Measurements from ENCODE around the gene CDC27. TPM values are rescaled to one million over a fixed set of nuclear protein-coding genes. Genes with fewer than 3 reads are reported as not detected.

Gene CDC27
- total and polyA plus RNA-seq, 2 donors (not counting 1 experiment from before 2014, with no cell fraction given), result 20.5 to 90.7 TPM

GRCh38 chr17:47203984-47204721 lies 15.1 kb upstream of the CDC27 start:
- WGBS (ENCODE audit: insufficient coverage), result 100% methylated on average over 1 of the region's 6 CpGs
- peak overlapping the region; percentile 96 to 97 for H3K27ac ChIP-seq (ENCODE audit: low read length in 2 of 2)
- CTCF ChIA-PET, result interaction anchor here (1.3 to 6.3 kb wide), 5 partner anchors 13 to 110 kb away, joined by 3 to 37 read pairs (median 5); partner anchors contain the start of gene CDC27
- peaks cover 79 to 84% of the 10 kb centered on the region in 2 donors for H3K4me1 ChIP-seq (ENCODE audit: control insufficient read depth in 2 of 2, insufficient read depth in 2 of 2, low read length in 2 of 2)
- TF ChIP-seq EZH2 (IDR thresholded peaks at IDR 0.05; ENCODE audit: borderline replicate concordance, insufficient read depth, low read depth, low read length, poor library complexity, severe bottlenecking), result no peak
- no peak for TF ChIP-seq CTCF (IDR thresholded peaks at IDR 0.05)
- peak overlapping the region; percentile 74 for H3K4me2 ChIP-seq (replicated peaks; ENCODE audit: low read depth, low read length, poor library complexity, severe bottlenecking)
- peak overlapping the region; percentile 73 for H2AFZ ChIP-seq (ENCODE audit: insufficient read depth, low read depth, low read length, poor library complexity, severe bottlenecking)
- no peak for ATAC-seq (ENCODE audit: low read depth)
- no peaks in the 10 kb centered on the region for H4K20me1 ChIP-seq (ENCODE audit: control insufficient read depth, insufficient read depth, low read length, poor library complexity, severe bottlenecking)
- no peaks in the 10 kb centered on the region for H3K27me3 ChIP-seq (replicated peaks in 1 of 4; ENCODE audit: control extremely low read depth in 1 of 4, control insufficient read depth in 3 of 4, insufficient read depth in 4 of 4, low read length in 3 of 4)
- no peaks in the 10 kb centered on the region for H3K79me2 ChIP-seq (ENCODE audit: control insufficient read depth, insufficient read depth, low read length)
- Mint-ChIP-seq H3K4me3 (peak overlapping the region; percentile 87), H3K4me1 (peaks cover 77% of the 10 kb centered on the region), H3K27me3 (no peaks in the 10 kb centered on the region), H3K9me3 (ENCODE audit: insufficient read depth) (no peaks in the 10 kb centered on the region), H3K27ac (peak overlapping the region; percentile 99)
- intact Hi-C loops (cut with micrococcal nuclease), result no loop called here
- no peak for DNase-seq
- POLR2A ChIA-PET, result interaction anchor here (1.1 to 1.6 kb wide), 2 partner anchors 11 to 15 kb away, joined by 3 to 6 read pairs; partner anchors contain the start of gene CDC27
- H3K36me3 ChIP-seq (replicated peaks in 1 of 2; ENCODE audit: control extremely low read depth in 1 of 2, control insufficient read depth in 1 of 2, extremely low read depth in 1 of 2, insufficient read depth in 2 of 2, low read length in 1 of 2), result no peaks in the 10 kb centered on the region
- H3K9ac ChIP-seq (ENCODE audit: low read length), result peak overlapping the region; percentile 66
- peak overlapping the region in 2 of 5 experiments; percentile 45 to 46 for H3K4me3 ChIP-seq (ENCODE audit: control extremely low read depth in 1 of 5, extremely low read depth in 1 of 5, insufficient read depth in 1 of 5, low read depth in 2 of 5, low read length in 4 of 5)
- H3K9me3 ChIP-seq (ENCODE audit: control extremely low read depth in 1 of 3, control insufficient read depth in 2 of 3, insufficient read depth in 1 of 3, low read length in 2 of 3), result no peaks in the 10 kb centered on the region

GRCh38 chr17:47201166-47201565 lies 12.1 kb upstream of the CDC27 start:
- intact Hi-C loops (cut with micrococcal nuclease), result no loop called here
- TF ChIP-seq CTCF (IDR thresholded peaks at IDR 0.05) (no peak), EZH2 (IDR thresholded peaks at IDR 0.05; ENCODE audit: borderline replicate concordance, insufficient read depth, low read depth, low read length, poor library complexity, severe bottlenecking) (no peak)
- POLR2A ChIA-PET, result interaction anchor here (1.0 to 1.6 kb wide), 2 partner anchors 12 to 78 kb away, joined by 3 to 6 read pairs; partner anchors contain the start of gene CDC27
- H3K4me3 ChIP-seq (ENCODE audit: control extremely low read depth in 1 of 5, extremely low read depth in 1 of 5, insufficient read depth in 1 of 5, low read depth in 2 of 5, low read length in 4 of 5), result no peak overlapping the region
- peaks cover 55% of the 10 kb centered on the region for H3K4me1 Mint-ChIP-seq
- no peak for DNase-seq
- peak overlapping the region; percentile 27 for H3K4me3 Mint-ChIP-seq
- H3K9me3 Mint-ChIP-seq (ENCODE audit: insufficient read depth), result no peaks in the 10 kb centered on the region
- H4K20me1 ChIP-seq (ENCODE audit: control insufficient read depth, insufficient read depth, low read length, poor library complexity, severe bottlenecking), result no peaks in the 10 kb centered on the region
- H3K79me2 ChIP-seq (ENCODE audit: control insufficient read depth, insufficient read depth, low read length), result no peaks in the 10 kb centered on the region
- ATAC-seq (ENCODE audit: low read depth), result no peak
- H3K27ac ChIP-seq (ENCODE audit: low read length in 2 of 2), result peak overlapping the region; percentile 82 to 90
- H3K9ac ChIP-seq (ENCODE audit: low read length), result no peak overlapping the region
- H3K4me1 ChIP-seq (ENCODE audit: control insufficient read depth in 2 of 2, insufficient read depth in 2 of 2, low read length in 2 of 2), result peaks cover 54 to 60% of the 10 kb centered on the region in 2 donors
- no peaks in the 10 kb centered on the region for H3K27me3 Mint-ChIP-seq
- no peak overlapping the region for H2AFZ ChIP-seq (ENCODE audit: insufficient read depth, low read depth, low read length, poor library complexity, severe bottlenecking)
- peak overlapping the region; percentile 96 for H3K27ac Mint-ChIP-seq
- H3K36me3 ChIP-seq (replicated peaks in 1 of 2; ENCODE audit: control extremely low read depth in 1 of 2, control insufficient read depth in 1 of 2, extremely low read depth in 1 of 2, insufficient read depth in 2 of 2, low read length in 1 of 2), result no peaks in the 10 kb centered on the region
- no peaks in the 10 kb centered on the region for H3K9me3 ChIP-seq (ENCODE audit: control extremely low read depth in 1 of 3, control insufficient read depth in 2 of 3, insufficient read depth in 1 of 3, low read length in 2 of 3)
- H3K4me2 ChIP-seq (replicated peaks; ENCODE audit: low read depth, low read length, poor library complexity, severe bottlenecking), result no peak overlapping the region
- CTCF ChIA-PET, result interaction anchor here (2.1 kb wide), 1 partner anchor 11 kb away, joined by 10 read pairs; the partner anchor contains the start of gene CDC27
- WGBS (ENCODE audit: insufficient coverage), result 100% methylated on average over 1 of the region's 4 CpGs
- no peaks in the 10 kb centered on the region for H3K27me3 ChIP-seq (replicated peaks in 1 of 4; ENCODE audit: control extremely low read depth in 1 of 4, control insufficient read depth in 3 of 4, insufficient read depth in 4 of 4, low read length in 3 of 4)

Data from B cell (primary cell).